Retinal pigment epithelial cell (primary cell): Measurements from ENCODE around the gene PCDHA1.

Experiments
- DNase-seq: peaks from one replicate; pipeline ENCODE4 v3.0.0-alpha.2; 2010; ENCODE audit warnings: low read depth
- H3K4me3 ChIP-seq: 2 replicates; pipeline ENCODE4 v1.5.1; 2011; ENCODE audit warnings: mild to moderate bottlenecking, low read length, control low read depth, moderate library complexity
- TF ChIP-seq, protein P1 (sequence below): conservative IDR thresholded peaks from 2 replicates; pipeline ENCODE4 v1.5.1; 2011; ENCODE audit warnings: low read depth, low read length, control low read depth, inconsistent platforms

The PCDHA1 gene

DNA sequence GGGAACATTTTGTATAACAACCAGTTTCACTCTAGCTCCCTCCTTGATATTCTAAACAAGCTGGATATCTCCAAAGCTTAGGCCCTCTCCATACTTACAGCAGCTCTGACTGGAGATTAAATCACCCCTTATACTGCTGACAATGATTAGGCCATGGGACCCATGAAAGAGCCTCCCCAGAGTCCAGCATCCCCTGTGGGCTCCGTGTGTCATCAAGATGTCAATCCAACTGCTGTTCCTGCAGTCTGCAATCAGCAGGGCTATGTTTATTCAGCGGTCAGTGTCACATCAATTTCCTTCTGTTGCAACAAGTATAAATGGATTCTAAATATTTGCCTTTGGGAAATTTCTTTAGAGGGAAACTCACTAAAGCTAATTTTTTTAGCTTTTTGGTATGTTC lies 206.9 kb downstream of the PCDHA1 start:
- H3K4me3 ChIP-seq: no peak overlapping the region
- DNase-seq: no peak
- TF ChIP-seq, protein P1, sequence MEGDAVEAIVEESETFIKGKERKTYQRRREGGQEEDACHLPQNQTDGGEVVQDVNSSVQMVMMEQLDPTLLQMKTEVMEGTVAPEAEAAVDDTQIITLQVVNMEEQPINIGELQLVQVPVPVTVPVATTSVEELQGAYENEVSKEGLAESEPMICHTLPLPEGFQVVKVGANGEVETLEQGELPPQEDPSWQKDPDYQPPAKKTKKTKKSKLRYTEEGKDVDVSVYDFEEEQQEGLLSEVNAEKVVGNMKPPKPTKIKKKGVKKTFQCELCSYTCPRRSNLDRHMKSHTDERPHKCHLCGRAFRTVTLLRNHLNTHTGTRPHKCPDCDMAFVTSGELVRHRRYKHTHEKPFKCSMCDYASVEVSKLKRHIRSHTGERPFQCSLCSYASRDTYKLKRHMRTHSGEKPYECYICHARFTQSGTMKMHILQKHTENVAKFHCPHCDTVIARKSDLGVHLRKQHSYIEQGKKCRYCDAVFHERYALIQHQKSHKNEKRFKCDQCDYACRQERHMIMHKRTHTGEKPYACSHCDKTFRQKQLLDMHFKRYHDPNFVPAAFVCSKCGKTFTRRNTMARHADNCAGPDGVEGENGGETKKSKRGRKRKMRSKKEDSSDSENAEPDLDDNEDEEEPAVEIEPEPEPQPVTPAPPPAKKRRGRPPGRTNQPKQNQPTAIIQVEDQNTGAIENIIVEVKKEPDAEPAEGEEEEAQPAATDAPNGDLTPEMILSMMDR: no peak

DNA sequence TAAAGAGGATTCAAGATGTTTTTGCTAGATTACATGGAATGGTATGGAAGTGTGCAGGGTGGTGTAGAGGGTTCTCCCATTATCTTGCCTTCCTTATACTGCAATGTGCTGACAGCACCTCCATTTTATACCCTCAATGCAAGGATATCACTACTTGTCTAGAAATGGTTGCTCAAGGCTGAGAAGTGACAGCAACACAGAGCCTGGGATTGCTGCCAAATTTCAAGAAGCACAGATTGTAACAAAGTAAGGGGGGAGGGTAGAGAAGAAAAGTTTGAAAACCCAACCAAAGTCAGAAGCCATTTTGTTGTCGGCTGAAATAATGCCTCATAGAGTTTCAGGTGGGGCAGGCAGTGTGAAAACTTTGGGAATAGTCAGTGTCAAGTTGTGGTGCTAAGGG lies 210.1 kb downstream of the PCDHA1 start:
- no peak for DNase-seq
- TF ChIP-seq, protein P1: no peak
- no peak overlapping the region for H3K4me3 ChIP-seq

DNA sequence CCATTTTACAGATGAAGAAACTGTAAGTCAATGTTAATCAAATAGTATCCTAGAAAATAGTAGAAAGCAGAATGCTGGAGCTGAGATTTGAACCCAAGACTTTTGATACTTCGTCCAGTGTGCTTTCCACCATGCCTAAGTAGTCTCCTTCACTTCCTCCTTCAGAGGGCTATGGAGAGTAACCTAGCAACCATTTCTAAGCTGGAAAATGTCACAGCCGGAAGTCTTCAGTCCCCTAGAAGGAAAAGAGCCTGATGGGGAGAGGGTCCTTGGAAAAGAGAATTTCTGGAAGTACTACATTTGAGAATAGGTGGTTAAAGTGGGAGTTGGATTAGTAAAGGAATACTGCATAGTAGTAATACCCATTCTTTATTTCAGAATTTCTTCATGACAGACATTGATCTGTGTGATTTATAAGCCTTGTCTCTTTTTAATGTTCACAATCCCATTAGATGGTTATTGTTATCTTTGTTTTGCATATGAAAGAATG lies 213.0 kb downstream of the PCDHA1 start:
- no peak overlapping the region for H3K4me3 ChIP-seq
- TF ChIP-seq, protein P1: no peak
- DNase-seq: no peak

DNA sequence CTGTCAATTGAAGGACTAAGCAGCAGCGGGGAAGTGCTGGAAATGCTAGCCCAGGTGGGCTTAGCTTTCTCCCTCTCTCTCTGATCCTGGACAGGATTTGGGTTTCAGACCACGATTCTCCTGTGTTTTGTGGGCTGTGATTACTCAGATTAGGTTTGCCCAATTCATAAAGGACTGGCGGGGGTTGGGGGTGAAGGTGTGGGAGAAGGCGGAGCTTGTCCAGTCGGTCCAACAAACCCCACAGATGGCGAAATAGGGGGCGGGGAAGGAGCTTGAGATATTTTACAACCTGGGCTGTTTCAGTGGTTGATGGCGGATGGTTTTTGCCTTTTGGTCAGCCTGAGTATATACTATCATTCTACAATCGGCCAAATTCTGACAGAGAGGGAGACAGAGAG lies 215.5 kb downstream of the PCDHA1 start:
- peak overlapping the region; percentile 51 for H3K4me3 ChIP-seq
- TF ChIP-seq, protein P1: no peak
- no peak for DNase-seq

DNA sequence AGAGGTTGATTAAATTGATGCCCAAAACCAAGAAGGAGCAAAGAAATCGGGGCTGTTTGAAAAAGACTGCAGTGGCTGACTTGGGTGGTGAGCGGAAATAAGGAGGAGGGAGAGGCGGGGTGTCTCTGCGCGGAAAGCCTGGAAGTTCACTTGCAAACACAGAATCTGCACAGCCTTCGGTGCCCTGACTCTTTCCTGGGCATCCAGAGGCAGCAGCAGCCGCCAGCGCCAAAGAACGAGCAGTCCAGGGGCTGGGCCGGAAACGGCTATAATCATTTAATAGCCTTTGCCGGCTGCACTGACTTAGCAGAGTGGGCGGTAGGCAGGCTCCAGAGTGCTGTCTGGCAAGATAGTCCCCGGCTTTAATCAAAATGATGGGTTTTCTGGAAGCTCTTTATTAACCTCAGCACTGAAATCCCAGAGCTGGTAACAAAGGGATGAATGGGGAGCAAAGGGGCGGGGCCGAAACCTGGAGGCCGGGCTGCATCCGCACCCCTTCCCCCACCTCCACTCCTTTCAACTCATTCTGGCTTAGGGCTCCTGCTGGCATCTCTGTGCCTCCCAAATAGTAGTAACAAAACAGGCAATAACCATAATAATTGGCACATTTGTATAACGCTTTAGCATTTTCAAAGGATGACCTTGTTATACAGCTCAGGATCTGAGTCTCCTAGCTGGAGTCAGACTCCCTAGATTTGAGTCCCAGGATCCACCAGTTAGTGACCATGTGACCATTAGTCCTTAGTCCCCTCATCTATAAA lies 216.1 kb downstream of the PCDHA1 start:
- H3K4me3 ChIP-seq: peak overlapping the region; percentile 51
- peak; percentile 26 for DNase-seq
- TF ChIP-seq, protein P1: no peak

DNA sequence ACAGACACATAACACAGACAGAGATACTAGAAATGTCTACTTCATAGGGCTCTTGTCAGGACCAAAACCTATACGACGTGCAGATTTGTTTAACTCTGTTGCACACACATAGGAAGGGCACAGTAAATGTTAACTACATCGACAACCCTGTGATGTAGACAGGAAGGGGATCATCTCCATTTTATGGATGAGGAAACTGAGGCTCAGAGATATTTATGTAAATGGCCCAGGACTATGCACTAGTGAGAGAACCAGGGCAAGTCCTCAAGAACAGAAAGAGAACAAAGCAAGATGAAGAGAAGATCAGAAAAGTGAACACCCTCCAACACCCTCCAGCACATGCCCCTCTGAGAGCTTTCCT lies 216.6 kb downstream of the PCDHA1 start:
- TF ChIP-seq, protein P1: no peak
- DNase-seq: no peak
- peak overlapping the region; percentile 51 for H3K4me3 ChIP-seq

DNA sequence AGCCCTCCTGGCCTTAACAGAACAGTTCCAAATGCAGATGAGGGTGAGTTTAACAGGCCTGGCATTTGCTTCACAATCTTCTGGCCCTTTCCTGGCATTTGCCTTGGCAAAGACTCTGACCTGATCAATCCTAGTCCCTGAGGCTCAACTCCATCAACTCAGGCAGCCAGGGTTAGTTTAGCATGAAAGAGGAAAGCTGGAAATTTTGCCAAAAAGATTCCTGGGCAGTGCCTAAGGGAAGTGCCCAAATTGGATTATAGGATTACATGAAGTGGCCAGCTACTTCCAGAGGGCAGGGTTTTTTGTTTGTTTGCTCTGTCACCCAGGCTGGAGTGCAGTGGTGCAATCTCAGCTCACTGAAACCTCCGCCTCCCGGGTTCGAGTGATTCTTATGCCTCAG lies 217.1 kb downstream of the PCDHA1 start:
- no peak for DNase-seq
- no peak overlapping the region for H3K4me3 ChIP-seq
- TF ChIP-seq, protein P1: no peak
